BJ (cell line): ENCODE data around the gene TNFRSF8. TPM values are rescaled to one million over a fixed set of nuclear protein-coding genes. Genes with fewer than 3 reads are reported as not detected.
A peak's percentile ranks its signal among the peaks of the same experiment; 100 is the strongest.
"Not testable (repeated sequence)": the region's sequence is repeated elsewhere in the genome, so short reads cannot be mapped to it uniquely, and the experiment has no call there.

Source experiments
- CTCF ChIA-PET: fragments of 350-600 bp; formaldehyde crosslinking; extraction: SDS; loops from one replicate; lab custom pipeline; 2021; ENCODE audit warnings: antibody characterized with exemption, inconsistent platforms; lab: Yijun Ruan, JAX
- POLR2A ChIA-PET: fragments of 300-600 bp; sonication (Branson Sonifier 250); formaldehyde crosslinking; extraction: SDS; loops from one replicate; lab custom pipeline; 2021; ENCODE audit warnings: antibody characterized with exemption; lab: Charles Lee
- DNase-seq: peaks from one replicate; pipeline ENCODE4 v3.0.0-alpha.2; 2011; ENCODE audit warnings: low read depth
- H3K27me3 ChIP-seq: 2 replicates; pipeline ENCODE4 v1.6.0; 2011; ENCODE audit warnings: low read length; ENCODE audit not compliant: control insufficient read depth, insufficient read depth
- H3K36me3 ChIP-seq: 2 replicates; pipeline ENCODE4 v1.5.1; 2011; ENCODE audit warnings: low read length; ENCODE audit not compliant: control insufficient read depth, insufficient read depth
- H3K4me3 ChIP-seq: 2 replicates; pipeline ENCODE4 v1.5.1; 2011; ENCODE audit warnings: low read depth, mild to moderate bottlenecking, control low read depth, low read length
- CTCF ChIP-seq: IDR thresholded peaks from 2 replicates; pipeline ENCODE4 v1.5.1; 2011; ENCODE audit warnings: low read depth, mild to moderate bottlenecking, control low read depth, inconsistent platforms, low read length, moderate library complexity; ENCODE audit not compliant: insufficient read depth
- polyA plus RNA-seq: library from polyadenylated mRNA; depleted of rRNA; stranded (reverse); fragments of >200 nt; gene quantifications from 2 replicates; pipeline ENCODE4 v1.2.3, GENCODE V29; 2011

The TNFRSF8 gene
- polyA plus RNA-seq, 1 experiment, result not detected

DNA sequence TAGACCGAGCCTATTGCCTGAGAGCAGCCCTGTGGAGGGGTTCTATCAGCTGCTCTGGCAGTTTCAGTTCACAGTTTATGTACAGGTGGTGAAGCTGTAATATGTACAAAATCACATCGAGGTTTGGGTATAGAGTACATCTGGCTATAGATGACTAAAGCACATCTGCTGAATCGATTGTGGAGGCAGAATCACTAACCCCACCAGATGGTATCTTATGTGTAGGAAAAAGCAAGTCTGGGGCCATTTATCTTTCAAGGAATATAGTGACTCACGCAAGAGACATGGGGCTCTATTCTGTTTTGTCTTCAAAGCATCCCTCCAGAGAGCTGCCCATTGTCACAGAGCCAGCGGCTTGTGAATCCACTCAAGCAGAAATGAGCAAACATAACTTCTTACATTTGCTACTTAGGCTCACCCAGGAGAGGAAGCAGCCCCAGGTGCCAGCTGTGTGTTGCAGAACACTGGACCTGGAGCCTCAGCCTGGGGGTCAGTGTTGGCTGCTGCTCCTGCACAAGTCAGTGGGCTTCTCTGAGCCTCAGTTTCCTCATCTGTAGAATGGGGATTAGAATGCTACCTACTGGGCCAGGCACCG lies 22.5 kb upstream of the TNFRSF8 start:
- H3K4me3 ChIP-seq, result no peak overlapping the region

GRCh38 chr1:12044187-12044877 lies 18.8 kb upstream of the TNFRSF8 start:
- H3K27me3 ChIP-seq, result peaks cover 11% of the 10 kb centered on the region; the same call in 1 of the 2 replicates
- DNase-seq, H3K36me3 ChIP-seq, POLR2A ChIA-PET, H3K4me3 ChIP-seq: not testable (repeated sequence)
- CTCF ChIA-PET, result interaction anchor here (0.7 kb wide), 1 partner anchor 34 kb away, joined by 3 read pairs; no protein-coding TSS in a partner anchor

More for the DNA sequence above, 22.5 kb upstream of the TNFRSF8 start:
- CTCF ChIA-PET, result interaction anchor here (1.2 to 2.3 kb wide), 2 partner anchors 9 to 39 kb away, joined by 5 to 7 read pairs; no protein-coding TSS in a partner anchor
- Histone ChIP-seq H3K27me3 (0 out of 2 replicates have a peak, but pooled peaks cover 3% of the 10 kb centered on the region), H3K36me3 (no peaks in the 10 kb centered on the region)
- TF ChIP-seq CTCF, result no peak
- POLR2A ChIA-PET, result no interaction called here
- peak; percentile 18 for DNase-seq

- CTCF ChIA-PET, result interaction anchor here (1.4 to 1.9 kb wide), 2 partner anchors 16 to 33 kb away, joined by 5 to 6 read pairs; no protein-coding TSS in a partner anchor
- Histone ChIP-seq H3K27me3 (peaks cover 11% of the 10 kb centered on the region; the same call in 1 of the 2 replicates), H3K4me3 (no peak overlapping the region), H3K36me3 (no peaks in the 10 kb centered on the region)
- DNase-seq, result no peak
- TF ChIP-seq CTCF, result no peak
- POLR2A ChIA-PET, result interaction anchor here (0.6 kb wide), 1 partner anchor 28 kb away, joined by 8 read pairs; the partner anchor contains the start of gene MIIP
Observed at GRCh38 chr1:12046749-12047119, 16.4 kb upstream of the TNFRSF8 start.

GRCh38 chr1:12047120-12047876 lies 15.8 kb upstream of the TNFRSF8 start:
- H3K27me3 ChIP-seq, result peaks cover 11% of the 10 kb centered on the region; the same call in 1 of the 2 replicates
- H3K4me3 ChIP-seq, result no peak overlapping the region
- DNase-seq, result no peak
- ChIA-PET POLR2A (interaction anchor here (0.6 kb wide), 1 partner anchor 28 kb away, joined by 8 read pairs; the partner anchor contains the start of gene MIIP), CTCF (no interaction called here)
- no peaks in the 10 kb centered on the region for H3K36me3 ChIP-seq
- TF ChIP-seq CTCF, result no peak

DNA sequence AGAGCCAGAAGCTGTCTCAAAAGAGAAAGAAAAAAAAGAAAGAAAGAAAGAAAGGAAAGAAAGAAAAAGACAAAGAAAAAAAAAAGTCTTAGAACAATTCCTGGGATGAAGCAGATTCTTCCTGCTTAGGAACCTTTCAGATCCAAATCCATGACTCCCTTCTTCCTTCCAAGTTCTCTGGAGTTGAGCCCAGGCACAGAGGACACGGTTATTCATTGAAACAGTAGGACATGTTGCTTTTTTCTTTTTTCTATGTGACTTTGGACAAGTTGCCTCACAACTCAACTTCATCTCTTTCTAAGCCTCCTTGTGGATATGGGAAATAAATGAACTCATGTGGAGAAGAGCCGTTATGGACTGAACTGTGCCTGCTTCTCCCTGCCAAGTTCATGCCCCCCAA lies 14.7 kb upstream of the TNFRSF8 start:
- POLR2A ChIA-PET, result no interaction called here
- CTCF ChIA-PET, result no interaction called here

More for the DNA sequence above, 14.7 kb upstream of the TNFRSF8 start:
- TF ChIP-seq CTCF, result no peak
- no peak overlapping the region for H3K4me3 ChIP-seq
- H3K36me3 ChIP-seq, result no peaks in the 10 kb centered on the region
- H3K27me3 ChIP-seq, result peaks cover 11% of the 10 kb centered on the region; the same call in 1 of the 2 replicates
- DNase-seq, result no peak
